GM23338 (cell line): ENCODE results near the gene PKP2. TPM values are rescaled to one million over a fixed set of nuclear protein-coding genes. Genes with fewer than 3 reads are reported as not detected.

ENCODE experiments used
- ATAC-seq: fragments of 200-7000 bp; cut with Tn5 transposase; 3 replicates; pipeline ENCODE4 v1.9.1; 2020
- DNase-seq: peaks from one replicate; pipeline ENCODE4 v3.0.0-alpha.2; 2015; ENCODE audit warnings: low spot score
- H2AFZ ChIP-seq: fragments of 200-600 bp; sonication (generic); 2 replicates; pipeline ENCODE4 v1.8.0; 2016; ENCODE audit warnings: antibody characterized with exemption, mild to moderate bottlenecking, moderate library complexity
- H3F3A ChIP-seq: fragments of 200-600 bp; sonication (generic); replicated peaks from 2 replicates; pipeline ENCODE4 v1.8.0; 2017; ENCODE audit warnings: antibody characterized with exemption, mixed run types, low read depth
- H3K27ac ChIP-seq: fragments of 200-600 bp; sonication (generic); 2 replicates; pipeline ENCODE4 v1.6.1; 2016; ENCODE audit warnings: low read depth
- H3K27me3 ChIP-seq: fragments of 200-600 bp; sonication (generic); 2 replicates; pipeline ENCODE4 v1.8.0; 2016; ENCODE audit warnings: mild to moderate bottlenecking, mixed run types, moderate library complexity; ENCODE audit not compliant: insufficient read depth
- H3K36me3 ChIP-seq: fragments of 200-600 bp; sonication (generic); 2 replicates; pipeline ENCODE4 v1.8.0; 2016; ENCODE audit warnings: mild to moderate bottlenecking; ENCODE audit not compliant: insufficient read depth
- H3K4me1 ChIP-seq: fragments of 200-600 bp; sonication (generic); 2 replicates; pipeline ENCODE4 v1.8.0; 2016; ENCODE audit warnings: mild to moderate bottlenecking, moderate library complexity; ENCODE audit not compliant: insufficient read depth
- H3K4me2 ChIP-seq: fragments of 200-600 bp; sonication (generic); 2 replicates; pipeline ENCODE4 v1.7.1; 2017; ENCODE audit warnings: mixed run types
- H3K4me3 ChIP-seq: fragments of 200-600 bp; sonication (generic); 2 replicates; pipeline ENCODE4 v1.6.1; 2016; ENCODE audit warnings: mixed run types
- H3K79me2 ChIP-seq: fragments of 200-600 bp; sonication (generic); replicated peaks from 2 replicates; pipeline ENCODE4 v1.8.0; 2017; ENCODE audit warnings: mild to moderate bottlenecking; ENCODE audit not compliant: insufficient read depth
- H3K9me2 ChIP-seq: fragments of 200-600 bp; sonication (generic); 2 replicates; pipeline ENCODE4 v1.8.0; 2017; ENCODE audit not compliant: insufficient read depth
- H4K20me1 ChIP-seq: fragments of 200-600 bp; sonication (generic); replicated peaks from 2 replicates; pipeline ENCODE4 v1.8.0; 2017; ENCODE audit warnings: mild to moderate bottlenecking; ENCODE audit not compliant: insufficient read depth
- H3K27ac Mint-ChIP-seq: 2 replicates; pipeline ENCODE4 v1.8.0; 2020; ENCODE audit warnings: inconsistent platforms, mild to moderate bottlenecking, moderate library complexity, mixed read lengths
- H3K27me3 Mint-ChIP-seq: 3 replicates; pipeline ENCODE4 v1.8.0; 2022; ENCODE audit warnings: low read depth, mild to moderate bottlenecking, moderate library complexity, mixed read lengths, inconsistent platforms; ENCODE audit not compliant: insufficient read depth, poor library complexity
- H3K36me3 Mint-ChIP-seq: 3 replicates; pipeline ENCODE4 v1.8.0; 2021; ENCODE audit warnings: low read depth, mild to moderate bottlenecking, inconsistent platforms, moderate library complexity, mixed read lengths
- H3K4me1 Mint-ChIP-seq: 3 replicates; pipeline ENCODE4 v1.8.0; 2020; ENCODE audit warnings: mild to moderate bottlenecking, inconsistent platforms, mixed read lengths
- H3K4me3 Mint-ChIP-seq: 3 replicates; pipeline ENCODE4 v1.8.0; 2021; ENCODE audit warnings: moderate library complexity, mild to moderate bottlenecking, inconsistent platforms, mixed read lengths
- H3K9me3 Mint-ChIP-seq: 3 replicates; pipeline ENCODE4 v1.8.0; 2020; ENCODE audit warnings: moderate library complexity, mild to moderate bottlenecking, inconsistent platforms, mixed read lengths
- CREB1 ChIP-seq: fragments of 250-450 bp; sonication (Bioruptor Pico); IDR thresholded peaks from 2 replicates; pipeline ENCODE4 v1.5.0; 2020; ENCODE audit warnings: low read depth, mild to moderate bottlenecking, moderate library complexity
- EZH2 ChIP-seq: fragments of 200-600 bp; sonication (generic); IDR thresholded peaks from one replicate; pipeline ENCODE4 v1.8.0; 2017; ENCODE audit warnings: antibody characterized with exemption, mild to moderate bottlenecking, low read depth; ENCODE audit not compliant: unreplicated experiment
- EZH2phosphoT487 ChIP-seq: fragments of 200-600 bp; sonication (generic); IDR thresholded peaks from one replicate; pipeline ENCODE4 v1.8.1; 2018; ENCODE audit warnings: antibody characterized with exemption; ENCODE audit not compliant: unreplicated experiment
- JUNB ChIP-seq: IDR thresholded peaks from one replicate; pipeline ENCODE4 v1.6.1; 2016; ENCODE audit warnings: antibody characterized with exemption; ENCODE audit not compliant: unreplicated experiment
- NANOG ChIP-seq: IDR thresholded peaks from 2 replicates; pipeline ENCODE4 v1.6.1; 2016; ENCODE audit warnings: antibody characterized with exemption, borderline replicate concordance
- POLR2AphosphoS5 ChIP-seq: IDR thresholded peaks from 2 replicates; pipeline ENCODE4 v1.6.1; 2016; ENCODE audit warnings: antibody characterized with exemption, low read depth
- STAT1 ChIP-seq: IDR thresholded peaks from one replicate; pipeline ENCODE4 v1.6.1; 2016; ENCODE audit warnings: antibody characterized with exemption; ENCODE audit not compliant: unreplicated experiment
- ZNF114 ChIP-seq: fragments of 250-450 bp; sonication (Bioruptor Pico); IDR thresholded peaks from 2 replicates; pipeline ENCODE4 v1.5.0; 2020; ENCODE audit warnings: mild to moderate bottlenecking, moderate library complexity
- ZNF331 ChIP-seq: fragments of 250-450 bp; sonication (Bioruptor Pico); IDR thresholded peaks from 2 replicates; pipeline ENCODE4 v1.5.0; 2020; ENCODE audit warnings: low read depth, mild to moderate bottlenecking, moderate library complexity
- polyA plus RNA-seq: library from polyadenylated mRNA; unstranded; fragments of >200 nt; fragmentation: Nextera tagmentation; extraction: Ambion mirVana; gene quantifications from 2 replicates; pipeline ENCODE4 v1.2.1, GENCODE V29; 2016
- total RNA-seq: library from RNA; depleted of rRNA; stranded (reverse); fragments of >200 nt; shearing (Covaris generic); gene quantifications from 2 replicates; pipeline ENCODE4 v1.2.3, GENCODE V29; 2014
- TF ChIP-seq, protein P1 (sequence below): IDR thresholded peaks from 2 replicates; pipeline ENCODE4 v1.6.1; 2016; ENCODE audit warnings: antibody characterized with exemption
- TF ChIP-seq, protein P2 (sequence below): fragments of 250-450 bp; sonication (Bioruptor Pico); IDR thresholded peaks from 2 replicates; pipeline ENCODE4 v1.5.0; 2020; ENCODE audit warnings: mild to moderate bottlenecking, moderate library complexity
- TF ChIP-seq, protein P3 (sequence below), 2 experiments: fragments of 200-600 bp in 1 of 2; sonication (generic) in 1 of 2; conservative IDR thresholded peaks; 2 replicates each; pipeline versions ENCODE4 v1.5.1 to v1.6.1; 2016 to 2017; ENCODE audit warnings: antibody characterized with exemption in 2 of 2, low read depth in 2 of 2, mild to moderate bottlenecking in 2 of 2, moderate library complexity in 1 of 2
- TF ChIP-seq, protein P4 (sequence below): IDR thresholded peaks from one replicate; pipeline ENCODE4 v1.6.1; 2018; ENCODE audit warnings: antibody characterized with exemption; ENCODE audit not compliant: unreplicated experiment

Gene PKP2
- total and polyA plus RNA-seq, 2 experiments from 2014 or later: 24.6 to 47.6 TPM

DNA sequence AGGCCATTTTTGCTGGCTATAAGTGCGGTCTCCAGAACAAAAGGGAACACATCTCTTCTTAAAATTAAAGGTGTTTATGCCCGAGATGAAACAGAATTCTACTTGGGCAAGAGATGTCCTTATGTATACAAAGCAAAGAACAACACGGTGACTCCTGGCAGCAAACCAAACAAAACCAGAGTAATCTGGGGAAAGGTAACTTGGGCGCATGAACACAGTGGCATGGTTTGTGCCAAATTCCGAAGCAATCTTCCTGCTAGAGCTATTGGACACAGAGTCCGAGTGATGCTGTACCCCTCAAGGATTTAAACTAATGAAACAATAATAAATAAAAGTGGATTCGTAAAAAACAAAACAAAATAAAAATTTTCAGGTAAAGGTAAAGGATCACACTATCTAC lies 33.4 kb downstream of the PKP2 start:
- Histone ChIP-seq H2AFZ (no peak overlapping the region), H3F3A (no peaks in the 10 kb centered on the region), H3K27ac (no peak overlapping the region), H3K27me3 (no peaks in the 10 kb centered on the region), H3K79me2 (peaks cover 34% of the 10 kb centered on the region), H3K36me3 (peaks cover 9% of the 10 kb centered on the region; the same call in 1 of the 2 replicates), H4K20me1 (no peaks in the 10 kb centered on the region), H3K4me1 (no peaks in the 10 kb centered on the region), H3K9me2 (no peaks in the 10 kb centered on the region), H3K4me2 (no peak overlapping the region), H3K4me3 (no peak overlapping the region)
- H3K4me1 Mint-ChIP-seq: peaks cover 3% of the 10 kb centered on the region; the same call in 2 of the 3 replicates
- no peak overlapping the region for H3K27ac Mint-ChIP-seq
- H3K4me3 Mint-ChIP-seq: no peak overlapping the region
- no peaks in the 10 kb centered on the region for H3K9me3 Mint-ChIP-seq
- TF ChIP-seq CREB1 (CRISPR knock-in tag): no peak
- TF ChIP-seq, protein P1, sequence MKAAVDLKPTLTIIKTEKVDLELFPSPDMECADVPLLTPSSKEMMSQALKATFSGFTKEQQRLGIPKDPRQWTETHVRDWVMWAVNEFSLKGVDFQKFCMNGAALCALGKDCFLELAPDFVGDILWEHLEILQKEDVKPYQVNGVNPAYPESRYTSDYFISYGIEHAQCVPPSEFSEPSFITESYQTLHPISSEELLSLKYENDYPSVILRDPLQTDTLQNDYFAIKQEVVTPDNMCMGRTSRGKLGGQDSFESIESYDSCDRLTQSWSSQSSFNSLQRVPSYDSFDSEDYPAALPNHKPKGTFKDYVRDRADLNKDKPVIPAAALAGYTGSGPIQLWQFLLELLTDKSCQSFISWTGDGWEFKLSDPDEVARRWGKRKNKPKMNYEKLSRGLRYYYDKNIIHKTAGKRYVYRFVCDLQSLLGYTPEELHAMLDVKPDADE: no peak
- no peak for TF ChIP-seq POLR2AphosphoS5
- TF ChIP-seq STAT1: no peak
- no peak for TF ChIP-seq ZNF331 (CRISPR knock-in tag)
- no peak for TF ChIP-seq JUNB
- TF ChIP-seq ZNF114: no peak
- TF ChIP-seq, protein P2, sequence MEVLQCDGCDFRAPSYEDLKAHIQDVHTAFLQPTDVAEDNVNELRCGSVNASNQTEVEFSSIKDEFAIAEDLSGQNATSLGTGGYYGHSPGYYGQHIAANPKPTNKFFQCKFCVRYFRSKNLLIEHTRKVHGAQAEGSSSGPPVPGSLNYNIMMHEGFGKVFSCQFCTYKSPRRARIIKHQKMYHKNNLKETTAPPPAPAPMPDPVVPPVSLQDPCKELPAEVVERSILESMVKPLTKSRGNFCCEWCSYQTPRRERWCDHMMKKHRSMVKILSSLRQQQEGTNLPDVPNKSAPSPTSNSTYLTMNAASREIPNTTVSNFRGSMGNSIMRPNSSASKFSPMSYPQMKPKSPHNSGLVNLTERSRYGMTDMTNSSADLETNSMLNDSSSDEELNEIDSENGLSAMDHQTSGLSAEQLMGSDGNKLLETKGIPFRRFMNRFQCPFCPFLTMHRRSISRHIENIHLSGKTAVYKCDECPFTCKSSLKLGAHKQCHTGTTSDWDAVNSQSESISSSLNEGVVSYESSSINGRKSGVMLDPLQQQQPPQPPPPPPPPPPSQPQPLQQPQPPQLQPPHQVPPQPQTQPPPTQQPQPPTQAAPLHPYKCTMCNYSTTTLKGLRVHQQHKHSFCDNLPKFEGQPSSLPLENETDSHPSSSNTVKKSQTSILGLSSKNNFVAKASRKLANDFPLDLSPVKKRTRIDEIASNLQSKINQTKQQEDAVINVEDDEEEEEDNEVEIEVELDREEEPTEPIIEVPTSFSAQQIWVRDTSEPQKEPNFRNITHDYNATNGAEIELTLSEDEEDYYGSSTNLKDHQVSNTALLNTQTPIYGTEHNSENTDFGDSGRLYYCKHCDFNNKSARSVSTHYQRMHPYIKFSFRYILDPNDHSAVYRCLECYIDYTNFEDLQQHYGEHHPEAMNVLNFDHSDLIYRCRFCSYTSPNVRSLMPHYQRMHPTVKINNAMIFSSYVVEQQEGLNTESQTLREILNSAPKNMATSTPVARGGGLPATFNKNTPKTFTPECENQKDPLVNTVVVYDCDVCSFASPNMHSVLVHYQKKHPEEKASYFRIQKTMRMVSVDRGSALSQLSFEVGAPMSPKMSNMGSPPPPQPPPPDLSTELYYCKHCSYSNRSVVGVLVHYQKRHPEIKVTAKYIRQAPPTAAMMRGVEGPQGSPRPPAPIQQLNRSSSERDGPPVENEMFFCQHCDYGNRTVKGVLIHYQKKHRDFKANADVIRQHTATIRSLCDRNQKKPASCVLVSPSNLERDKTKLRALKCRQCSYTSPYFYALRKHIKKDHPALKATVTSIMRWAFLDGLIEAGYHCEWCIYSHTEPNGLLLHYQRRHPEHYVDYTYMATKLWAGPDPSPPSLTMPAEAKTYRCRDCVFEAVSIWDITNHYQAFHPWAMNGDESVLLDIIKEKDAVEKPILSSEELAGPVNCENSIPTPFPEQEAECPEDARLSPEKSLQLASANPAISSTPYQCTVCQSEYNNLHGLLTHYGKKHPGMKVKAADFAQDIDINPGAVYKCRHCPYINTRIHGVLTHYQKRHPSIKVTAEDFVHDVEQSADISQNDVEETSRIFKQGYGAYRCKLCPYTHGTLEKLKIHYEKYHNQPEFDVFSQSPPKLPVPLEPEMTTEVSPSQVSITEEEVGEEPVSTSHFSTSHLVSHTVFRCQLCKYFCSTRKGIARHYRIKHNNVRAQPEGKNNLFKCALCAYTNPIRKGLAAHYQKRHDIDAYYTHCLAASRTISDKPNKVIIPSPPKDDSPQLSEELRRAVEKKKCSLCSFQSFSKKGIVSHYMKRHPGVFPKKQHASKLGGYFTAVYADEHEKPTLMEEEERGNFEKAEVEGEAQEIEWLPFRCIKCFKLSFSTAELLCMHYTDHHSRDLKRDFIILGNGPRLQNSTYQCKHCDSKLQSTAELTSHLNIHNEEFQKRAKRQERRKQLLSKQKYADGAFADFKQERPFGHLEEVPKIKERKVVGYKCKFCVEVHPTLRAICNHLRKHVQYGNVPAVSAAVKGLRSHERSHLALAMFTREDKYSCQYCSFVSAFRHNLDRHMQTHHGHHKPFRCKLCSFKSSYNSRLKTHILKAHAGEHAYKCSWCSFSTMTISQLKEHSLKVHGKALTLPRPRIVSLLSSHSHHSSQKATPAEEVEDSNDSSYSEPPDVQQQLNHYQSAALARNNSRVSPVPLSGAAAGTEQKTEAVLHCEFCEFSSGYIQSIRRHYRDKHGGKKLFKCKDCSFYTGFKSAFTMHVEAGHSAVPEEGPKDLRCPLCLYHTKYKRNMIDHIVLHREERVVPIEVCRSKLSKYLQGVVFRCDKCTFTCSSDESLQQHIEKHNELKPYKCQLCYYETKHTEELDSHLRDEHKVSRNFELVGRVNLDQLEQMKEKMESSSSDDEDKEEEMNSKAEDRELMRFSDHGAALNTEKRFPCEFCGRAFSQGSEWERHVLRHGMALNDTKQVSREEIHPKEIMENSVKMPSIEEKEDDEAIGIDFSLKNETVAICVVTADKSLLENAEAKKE (CRISPR knock-in tag): no peak
- no peak for TF ChIP-seq EZH2
- TF ChIP-seq, protein P3, sequence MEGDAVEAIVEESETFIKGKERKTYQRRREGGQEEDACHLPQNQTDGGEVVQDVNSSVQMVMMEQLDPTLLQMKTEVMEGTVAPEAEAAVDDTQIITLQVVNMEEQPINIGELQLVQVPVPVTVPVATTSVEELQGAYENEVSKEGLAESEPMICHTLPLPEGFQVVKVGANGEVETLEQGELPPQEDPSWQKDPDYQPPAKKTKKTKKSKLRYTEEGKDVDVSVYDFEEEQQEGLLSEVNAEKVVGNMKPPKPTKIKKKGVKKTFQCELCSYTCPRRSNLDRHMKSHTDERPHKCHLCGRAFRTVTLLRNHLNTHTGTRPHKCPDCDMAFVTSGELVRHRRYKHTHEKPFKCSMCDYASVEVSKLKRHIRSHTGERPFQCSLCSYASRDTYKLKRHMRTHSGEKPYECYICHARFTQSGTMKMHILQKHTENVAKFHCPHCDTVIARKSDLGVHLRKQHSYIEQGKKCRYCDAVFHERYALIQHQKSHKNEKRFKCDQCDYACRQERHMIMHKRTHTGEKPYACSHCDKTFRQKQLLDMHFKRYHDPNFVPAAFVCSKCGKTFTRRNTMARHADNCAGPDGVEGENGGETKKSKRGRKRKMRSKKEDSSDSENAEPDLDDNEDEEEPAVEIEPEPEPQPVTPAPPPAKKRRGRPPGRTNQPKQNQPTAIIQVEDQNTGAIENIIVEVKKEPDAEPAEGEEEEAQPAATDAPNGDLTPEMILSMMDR (conservative IDR thresholded peaks at IDR 0.05; ENCODE audit: low read depth in 2 of 2): no peak
- no peak for TF ChIP-seq NANOG
- TF ChIP-seq, protein P4, sequence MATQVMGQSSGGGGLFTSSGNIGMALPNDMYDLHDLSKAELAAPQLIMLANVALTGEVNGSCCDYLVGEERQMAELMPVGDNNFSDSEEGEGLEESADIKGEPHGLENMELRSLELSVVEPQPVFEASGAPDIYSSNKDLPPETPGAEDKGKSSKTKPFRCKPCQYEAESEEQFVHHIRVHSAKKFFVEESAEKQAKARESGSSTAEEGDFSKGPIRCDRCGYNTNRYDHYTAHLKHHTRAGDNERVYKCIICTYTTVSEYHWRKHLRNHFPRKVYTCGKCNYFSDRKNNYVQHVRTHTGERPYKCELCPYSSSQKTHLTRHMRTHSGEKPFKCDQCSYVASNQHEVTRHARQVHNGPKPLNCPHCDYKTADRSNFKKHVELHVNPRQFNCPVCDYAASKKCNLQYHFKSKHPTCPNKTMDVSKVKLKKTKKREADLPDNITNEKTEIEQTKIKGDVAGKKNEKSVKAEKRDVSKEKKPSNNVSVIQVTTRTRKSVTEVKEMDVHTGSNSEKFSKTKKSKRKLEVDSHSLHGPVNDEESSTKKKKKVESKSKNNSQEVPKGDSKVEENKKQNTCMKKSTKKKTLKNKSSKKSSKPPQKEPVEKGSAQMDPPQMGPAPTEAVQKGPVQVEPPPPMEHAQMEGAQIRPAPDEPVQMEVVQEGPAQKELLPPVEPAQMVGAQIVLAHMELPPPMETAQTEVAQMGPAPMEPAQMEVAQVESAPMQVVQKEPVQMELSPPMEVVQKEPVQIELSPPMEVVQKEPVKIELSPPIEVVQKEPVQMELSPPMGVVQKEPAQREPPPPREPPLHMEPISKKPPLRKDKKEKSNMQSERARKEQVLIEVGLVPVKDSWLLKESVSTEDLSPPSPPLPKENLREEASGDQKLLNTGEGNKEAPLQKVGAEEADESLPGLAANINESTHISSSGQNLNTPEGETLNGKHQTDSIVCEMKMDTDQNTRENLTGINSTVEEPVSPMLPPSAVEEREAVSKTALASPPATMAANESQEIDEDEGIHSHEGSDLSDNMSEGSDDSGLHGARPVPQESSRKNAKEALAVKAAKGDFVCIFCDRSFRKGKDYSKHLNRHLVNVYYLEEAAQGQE: no peak
- TF ChIP-seq EZH2phosphoT487: no peak
- H3K36me3 Mint-ChIP-seq: peaks cover 8% of the 10 kb centered on the region
- no peaks in the 10 kb centered on the region for H3K27me3 Mint-ChIP-seq
- no peak for DNase-seq
- ATAC-seq: no peak
